Fibroblast of the aortic adventitia (primary cell): ENCODE measurements around the gene ATP7A. TPM values are rescaled to one million over a fixed set of nuclear protein-coding genes. Genes with fewer than 3 reads are reported as not detected.
A peak's percentile ranks its signal among the peaks of the same experiment; 100 is the strongest.

Source experiments
- DNase-seq: peaks from one replicate; pipeline ENCODE4 v3.0.0-alpha.2; 2010; ENCODE audit warnings: low read depth
- H3K4me3 ChIP-seq: 2 replicates; pipeline ENCODE4 v1.5.1; 2011; ENCODE audit warnings: low read depth, mild to moderate bottlenecking, control low read depth, low read length, moderate library complexity
- CTCF ChIP-seq: IDR thresholded peaks from 2 replicates; pipeline ENCODE4 v1.5.1; 2011; ENCODE audit warnings: mild to moderate bottlenecking, low read length, control low read depth, inconsistent platforms; ENCODE audit not compliant: insufficient read depth
- total RNA-seq: library from RNA; depleted of rRNA; stranded (reverse); fragments of >200 nt; gene quantifications from 2 replicates; pipeline ENCODE4 v1.2.3, GENCODE V29; 2012; ENCODE audit warnings: low replicate concordance

Gene ATP7A
- total RNA-seq, 1 donor: 20.0 TPM

- TF ChIP-seq CTCF: no peak
- no peak for DNase-seq
- H3K4me3 ChIP-seq: no peak overlapping the region
Observed at GRCh38 chrX:77945910-77946545, 35.5 kb downstream of the ATP7A start.

GRCh38 chrX:77946571-77946970 is 36.1 kb downstream of the ATP7A start:
- H3K4me3 ChIP-seq: no peak overlapping the region
- no peak for DNase-seq
- peak; percentile 18 for TF ChIP-seq CTCF

- DNase-seq: no peak
- H3K4me3 ChIP-seq: no peak overlapping the region
- no peak for TF ChIP-seq CTCF
Observed at GRCh38 chrX:77949840-77950239, 39.3 kb downstream of the ATP7A start.

- no peak for DNase-seq
- no peak for TF ChIP-seq CTCF
Observed at GRCh38 chrX:77952173-77952572, 41.7 kb downstream of the ATP7A start.

GRCh38 chrX:77953302-77953701 is 42.8 kb downstream of the ATP7A start:
- no peak for DNase-seq
- no peak overlapping the region for H3K4me3 ChIP-seq
- no peak for TF ChIP-seq CTCF

More at GRCh38 chrX:77952173-77952572, 41.7 kb downstream of the ATP7A start:
- no peak overlapping the region for H3K4me3 ChIP-seq

- no peak for TF ChIP-seq CTCF
- peak; percentile 31 for DNase-seq
- no peak overlapping the region for H3K4me3 ChIP-seq
Observed at GRCh38 chrX:77953708-77954107, 43.2 kb downstream of the ATP7A start.

- TF ChIP-seq CTCF: no peak
Observed at GRCh38 chrX:77960567-77960966, 50.1 kb downstream of the ATP7A start.

More at GRCh38 chrX:77960567-77960966, 50.1 kb downstream of the ATP7A start:
- DNase-seq: no peak
- H3K4me3 ChIP-seq: no peak overlapping the region
